Sigmoid colon (tissue), 4 donors: ENCODE results near the gene MRPL14.

ENCODE experiments used
- EP300 ChIP-seq, 4 donors: sonication (generic); formaldehyde crosslinking; IDR thresholded peaks; one replicate each; pipeline ENCODE4 v1.6.1; 2017; ENCODE audit warnings: antibody characterized with exemption in 4 of 4
- POLR2A ChIP-seq, 2 donors: fragments of 450-650 bp; IDR thresholded peaks; one replicate each; pipeline ENCODE4 v1.6.1; 2016; ENCODE audit warnings: antibody characterized with exemption in 2 of 2, mild to moderate bottlenecking in 2 of 2, moderate library complexity in 2 of 2
- POLR2AphosphoS5 ChIP-seq, 4 donors: sonication (generic); formaldehyde crosslinking; IDR thresholded peaks; one replicate each; pipeline ENCODE4 v1.6.1; 2017; ENCODE audit warnings: antibody characterized with exemption in 4 of 4
- TF ChIP-seq, protein P1 (sequence below), 4 experiments: fragments of 450-650 bp in 3 of 4; fragments of 200-600 bp in 1 of 4; IDR thresholded peaks; one replicate each; pipeline ENCODE4 v1.5.1; 2016 to 2019; ENCODE audit warnings: antibody characterized with exemption in 4 of 4, mild to moderate bottlenecking in 3 of 4, moderate library complexity in 2 of 4

DNA sequence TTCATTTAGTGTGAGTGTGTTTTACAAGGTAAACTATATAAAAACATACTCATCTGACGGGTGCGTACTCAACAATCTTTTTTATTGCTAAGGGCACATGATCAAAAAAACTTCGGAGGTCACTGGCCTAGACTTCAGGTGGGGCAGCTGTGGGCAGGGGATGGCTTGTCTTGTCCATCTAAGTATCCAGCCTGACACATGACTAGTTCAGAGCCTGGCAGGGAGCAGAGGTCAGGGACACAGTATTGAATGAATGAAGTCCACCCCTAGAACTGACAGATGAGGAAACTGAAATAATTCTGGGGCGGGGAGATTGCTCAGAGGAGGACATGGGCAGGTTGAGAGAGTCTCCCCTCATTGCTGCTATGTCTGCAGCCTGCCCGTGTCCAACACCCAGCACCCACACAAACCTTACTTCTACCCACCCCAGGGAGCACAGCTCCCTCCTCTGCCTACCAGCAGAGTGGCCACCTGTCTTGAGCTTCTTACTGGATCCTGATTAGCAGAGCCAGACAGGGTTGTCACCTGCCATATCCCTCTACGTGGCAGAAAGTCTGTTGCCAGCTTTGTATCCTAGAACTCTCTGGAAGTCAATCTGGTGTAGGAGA, 48.9 kb downstream of the MRPL14 start:
- TF ChIP-seq, protein P1, sequence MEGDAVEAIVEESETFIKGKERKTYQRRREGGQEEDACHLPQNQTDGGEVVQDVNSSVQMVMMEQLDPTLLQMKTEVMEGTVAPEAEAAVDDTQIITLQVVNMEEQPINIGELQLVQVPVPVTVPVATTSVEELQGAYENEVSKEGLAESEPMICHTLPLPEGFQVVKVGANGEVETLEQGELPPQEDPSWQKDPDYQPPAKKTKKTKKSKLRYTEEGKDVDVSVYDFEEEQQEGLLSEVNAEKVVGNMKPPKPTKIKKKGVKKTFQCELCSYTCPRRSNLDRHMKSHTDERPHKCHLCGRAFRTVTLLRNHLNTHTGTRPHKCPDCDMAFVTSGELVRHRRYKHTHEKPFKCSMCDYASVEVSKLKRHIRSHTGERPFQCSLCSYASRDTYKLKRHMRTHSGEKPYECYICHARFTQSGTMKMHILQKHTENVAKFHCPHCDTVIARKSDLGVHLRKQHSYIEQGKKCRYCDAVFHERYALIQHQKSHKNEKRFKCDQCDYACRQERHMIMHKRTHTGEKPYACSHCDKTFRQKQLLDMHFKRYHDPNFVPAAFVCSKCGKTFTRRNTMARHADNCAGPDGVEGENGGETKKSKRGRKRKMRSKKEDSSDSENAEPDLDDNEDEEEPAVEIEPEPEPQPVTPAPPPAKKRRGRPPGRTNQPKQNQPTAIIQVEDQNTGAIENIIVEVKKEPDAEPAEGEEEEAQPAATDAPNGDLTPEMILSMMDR (IDR thresholded peaks at IDR 0.05): no peak
- TF ChIP-seq EP300 (IDR thresholded peaks at IDR 0.05): no peak
- TF ChIP-seq POLR2AphosphoS5 (IDR thresholded peaks at IDR 0.05): no peak
- TF ChIP-seq POLR2A (IDR thresholded peaks at IDR 0.05): no peak
